Muscle of arm (tissue), 14 donors: ENCODE data around the gene EBLN1. TPM values are rescaled to one million over a fixed set of nuclear protein-coding genes. Genes with fewer than 3 reads are reported as not detected.

Experiments
- DNase-seq: peaks from one replicate; pipeline ENCODE4 v3.0.0-alpha.2; 2013
- long read RNA-seq, 11 donors: transcript quantifications; one replicate each; lab custom pipeline, GENCODE V29; 2026
- polyA plus RNA-seq, 12 donors: library from polyadenylated mRNA; unstranded; fragments of 120-200 nt; gene quantifications; one replicate each; pipeline ENCODE4 v1.2.1, GENCODE V29; 2013; ENCODE audit not compliant: insufficient read length in 12 of 12

The EBLN1 gene
- under 1 TPM in 1 of 12 donors, not detected in 11; 0.09 TPM for polyA plus RNA-seq
- long read RNA-seq, donor 1, result 0 reads
- long read RNA-seq, donor 2, result 0 reads
- long read RNA-seq, donor 3, result 0 reads
- long read RNA-seq, donor 4, result 0 reads
- long read RNA-seq, donor 5, result 0 reads
- long read RNA-seq, donor 6, result 0 reads
- long read RNA-seq, donor 7, result 0 reads
- long read RNA-seq, donor 8, result 0 reads
- long read RNA-seq, donor 9, result 0 reads
- long read RNA-seq, donor 10, result 0 reads
- long read RNA-seq, donor 11, result 0 reads

GRCh38 chr10:22217842-22218241 is at the start of gene EBLN1:
EBLN1 (minus strand) TSS chr10:22218015; CDS start chr10:22209983, 8,032 bp downstream.
- no peak for DNase-seq

GRCh38 chr10:22265839-22266537 is 48.2 kb upstream of the EBLN1 start:
- DNase-seq, result no peak

GRCh38 chr10:22263106-22263505 is 45.3 kb upstream of the EBLN1 start:
- DNase-seq, result no peak

GRCh38 chr10:22259280-22259679 is 41.5 kb upstream of the EBLN1 start:
- DNase-seq, result no peak

GRCh38 chr10:22258471-22258870 is 40.7 kb upstream of the EBLN1 start:
- DNase-seq, result no peak

GRCh38 chr10:22253580-22253882 is 35.7 kb upstream of the EBLN1 start:
- DNase-seq, result no peak

- DNase-seq, result peak; percentile 69
These were observed 35.2 kb upstream of the EBLN1 start for GRCh38 chr10:22252801-22253579.

- peak; percentile 84 for DNase-seq
These were observed 34.5 kb upstream of the EBLN1 start for GRCh38 chr10:22252224-22252800.

GRCh38 chr10:22251751-22252223 is 34.0 kb upstream of the EBLN1 start:
- DNase-seq, result peak; percentile 76

- no peak for DNase-seq
These were observed 33.3 kb upstream of the EBLN1 start for GRCh38 chr10:22250897-22251660.

GRCh38 chr10:22247636-22248035 is 29.8 kb upstream of the EBLN1 start:
- DNase-seq, result no peak

GRCh38 chr10:22246680-22247391 is 29.0 kb upstream of the EBLN1 start:
- DNase-seq, result no peak

GRCh38 chr10:22245567-22245966 is 27.8 kb upstream of the EBLN1 start:
- DNase-seq, result no peak

GRCh38 chr10:22244855-22245254 is 27.0 kb upstream of the EBLN1 start:
- no peak for DNase-seq

GRCh38 chr10:22244001-22244400 is 26.2 kb upstream of the EBLN1 start:
- no peak for DNase-seq

GRCh38 chr10:22243321-22243720 is 25.5 kb upstream of the EBLN1 start:
- no peak for DNase-seq

GRCh38 chr10:22231260-22231659 is 13.4 kb upstream of the EBLN1 start:
- DNase-seq, result no peak

GRCh38 chr10:22230158-22230833 is 12.5 kb upstream of the EBLN1 start:
- DNase-seq, result peak; percentile 56

GRCh38 chr10:22229802-22230157 is 12.0 kb upstream of the EBLN1 start:
- peak; percentile 35 for DNase-seq
